ENCODE measurements around the gene ARHGAP36. TPM values are rescaled to one million over a fixed set of nuclear protein-coding genes. Genes with fewer than 3 reads are reported as not detected.

Gene ARHGAP36
- total and polyA plus RNA-seq, 7 donors: 0.01 to 1.1 (median 0.30) TPM

DNA sequence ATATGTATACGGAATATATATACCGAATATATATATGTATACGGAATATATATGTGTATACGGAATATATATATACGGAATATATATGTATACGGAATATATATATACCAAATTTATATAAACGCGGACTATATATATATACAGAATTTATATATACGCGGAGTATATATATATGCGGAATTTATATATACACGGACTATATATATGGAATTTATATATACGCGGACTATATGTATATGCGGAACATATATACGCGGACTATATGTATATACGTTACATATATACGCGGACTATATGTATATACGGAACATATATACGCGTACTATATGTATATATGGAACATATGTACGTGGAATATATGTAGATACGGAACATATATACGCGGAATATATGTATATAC is 78.6 kb downstream of the ARHGAP36 start:
- peak in 1 of 4 donors; percentile 17 for ATAC-seq
- intact Hi-C loops (cut with DNase I): no loop called here

DNA sequence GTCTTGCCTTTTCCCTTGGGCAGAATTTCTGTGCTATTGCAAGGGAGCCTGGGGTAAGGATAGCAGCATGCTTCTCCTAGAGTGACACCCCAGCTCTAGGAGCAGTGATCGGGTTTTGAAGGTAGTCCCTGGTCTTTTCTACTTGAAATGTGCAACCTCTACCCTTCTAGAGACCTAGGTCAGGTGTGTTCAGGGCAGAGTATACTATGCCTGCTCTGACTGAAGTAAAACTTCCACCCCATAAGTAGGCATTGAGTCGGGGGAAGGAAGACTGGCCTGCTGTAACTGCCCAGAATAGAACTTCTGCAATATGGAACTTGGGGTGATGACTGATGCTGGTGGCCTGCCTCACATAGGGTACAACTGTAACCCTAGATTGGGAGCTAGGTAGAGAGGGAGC is 80.9 kb downstream of the ARHGAP36 start:
- TF ChIP-seq, protein P1, sequence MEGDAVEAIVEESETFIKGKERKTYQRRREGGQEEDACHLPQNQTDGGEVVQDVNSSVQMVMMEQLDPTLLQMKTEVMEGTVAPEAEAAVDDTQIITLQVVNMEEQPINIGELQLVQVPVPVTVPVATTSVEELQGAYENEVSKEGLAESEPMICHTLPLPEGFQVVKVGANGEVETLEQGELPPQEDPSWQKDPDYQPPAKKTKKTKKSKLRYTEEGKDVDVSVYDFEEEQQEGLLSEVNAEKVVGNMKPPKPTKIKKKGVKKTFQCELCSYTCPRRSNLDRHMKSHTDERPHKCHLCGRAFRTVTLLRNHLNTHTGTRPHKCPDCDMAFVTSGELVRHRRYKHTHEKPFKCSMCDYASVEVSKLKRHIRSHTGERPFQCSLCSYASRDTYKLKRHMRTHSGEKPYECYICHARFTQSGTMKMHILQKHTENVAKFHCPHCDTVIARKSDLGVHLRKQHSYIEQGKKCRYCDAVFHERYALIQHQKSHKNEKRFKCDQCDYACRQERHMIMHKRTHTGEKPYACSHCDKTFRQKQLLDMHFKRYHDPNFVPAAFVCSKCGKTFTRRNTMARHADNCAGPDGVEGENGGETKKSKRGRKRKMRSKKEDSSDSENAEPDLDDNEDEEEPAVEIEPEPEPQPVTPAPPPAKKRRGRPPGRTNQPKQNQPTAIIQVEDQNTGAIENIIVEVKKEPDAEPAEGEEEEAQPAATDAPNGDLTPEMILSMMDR (IDR thresholded peaks at IDR 0.05): no peak
- peaks cover 0 to 5% (median 0%) of the 10 kb centered on the region in 3 donors for H3K27me3 ChIP-seq (ENCODE audit: insufficient read depth in 3 of 3, low read length in 2 of 3)
- ATAC-seq (no peak), DNase-seq (no peak)
- H3K36me3 ChIP-seq (ENCODE audit: insufficient read depth in 1 of 2, low read depth in 1 of 2): no peaks in the 10 kb centered on the region
- intact Hi-C loops (cut with DNase I): no loop called here
- no peak overlapping the region for H3K27ac ChIP-seq
- peaks cover 11% of the 10 kb centered on the region for H3K9me3 ChIP-seq
- no peak overlapping the region for H3K4me3 ChIP-seq
- 89 to 93% (median 91%) methylated on average over 2 of the region's 2 CpGs for WGBS, 3 donors
- no peaks in the 10 kb centered on the region for H3K4me1 ChIP-seq

More for the DNA sequence above, 78.6 kb downstream of the ARHGAP36 start:
- WGBS, 3 donors: 92 to 97% (median 96%) methylated on average over 27 of the region's 27 CpGs
- DNase-seq: no peak
- TF ChIP-seq, protein P1 (IDR thresholded peaks at IDR 0.05): no peak
- H3K27ac ChIP-seq: no peak overlapping the region
- H3K36me3 ChIP-seq (ENCODE audit: insufficient read depth in 1 of 2, low read depth in 1 of 2): no peaks in the 10 kb centered on the region
- no peak overlapping the region for H3K4me3 ChIP-seq
- peaks cover 0 to 5% (median 0%) of the 10 kb centered on the region in 3 donors for H3K27me3 ChIP-seq (ENCODE audit: insufficient read depth in 3 of 3, low read length in 2 of 3)
- H3K9me3 ChIP-seq: peaks cover 1% of the 10 kb centered on the region
- no peaks in the 10 kb centered on the region for H3K4me1 ChIP-seq

Other genes with a start within 250 kb of the ARHGAP36 start
- gene ENOX2, start 155.1 kb upstream of the ARHGAP36 start, total RNA-seq: 10 to 100 TPM in 3 of 4 donors, 1 to 10 TPM in 1; 8.8 to 13.4 (median 11.4) TPM
- 10 to 100 TPM in 1 of 3 donors, 1 to 10 TPM in 2; 4.7 to 11.3 (median 7.6) TPM for gene ENOX2, start 155.1 kb upstream of the ARHGAP36 start, polyA plus RNA-seq
- under 1 TPM; 0.06 to 0.54 (median 0.20) TPM for gene IGSF1, start 231.0 kb downstream of the ARHGAP36 start, total RNA-seq
- under 1 TPM; 0.03 to 0.06 (median 0.04) TPM for gene IGSF1, start 231.0 kb downstream of the ARHGAP36 start, polyA plus RNA-seq